Activated CD4-positive, CD25-positive, alpha-beta regulatory T cell treated with anti-CD3 and anti-CD28 coated beads, Interleukin-2, amount 50 U/mL, for 16 hours (primary cell): Measurements from ENCODE around the gene MYL11.
"Not testable (repeated sequence)": the region's sequence is repeated elsewhere in the genome, so short reads cannot be mapped to it uniquely, and the experiment has no call there.

Experiments used
- DNase-seq: peaks from one replicate; pipeline ENCODE4 v3.0.0-alpha.2; 2020; ENCODE audit warnings: low read depth, low spot score

MYL11 gene

DNA sequence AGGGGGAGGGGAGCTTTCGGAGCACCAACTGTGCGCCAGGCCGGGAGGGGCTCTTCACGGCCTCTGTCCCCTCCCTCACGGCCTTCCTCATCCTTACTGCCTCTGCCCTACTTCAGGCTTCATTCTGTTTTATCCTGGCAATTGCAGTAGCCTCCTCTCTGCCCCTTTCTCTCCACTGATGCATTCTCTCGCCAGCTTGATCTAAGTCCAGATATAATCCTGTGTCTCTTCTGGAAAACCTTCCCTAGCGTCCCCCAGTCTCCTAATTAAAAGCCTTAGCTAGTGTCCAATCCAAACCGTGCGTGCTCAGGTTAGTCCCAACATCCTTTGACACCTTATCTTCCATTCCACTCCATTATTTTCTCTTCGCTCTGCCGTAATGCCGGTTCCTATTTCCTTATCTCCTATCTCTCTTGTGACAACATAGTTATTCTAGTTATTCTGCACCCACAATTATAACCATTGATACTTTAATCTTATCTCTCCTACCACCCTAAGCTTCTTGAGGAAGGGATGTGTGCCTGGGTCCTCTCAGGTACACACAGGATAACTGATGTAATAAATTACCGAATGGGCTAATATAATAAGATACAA is 21.5 kb downstream of the MYL11 start:
- no peak for DNase-seq

DNA sequence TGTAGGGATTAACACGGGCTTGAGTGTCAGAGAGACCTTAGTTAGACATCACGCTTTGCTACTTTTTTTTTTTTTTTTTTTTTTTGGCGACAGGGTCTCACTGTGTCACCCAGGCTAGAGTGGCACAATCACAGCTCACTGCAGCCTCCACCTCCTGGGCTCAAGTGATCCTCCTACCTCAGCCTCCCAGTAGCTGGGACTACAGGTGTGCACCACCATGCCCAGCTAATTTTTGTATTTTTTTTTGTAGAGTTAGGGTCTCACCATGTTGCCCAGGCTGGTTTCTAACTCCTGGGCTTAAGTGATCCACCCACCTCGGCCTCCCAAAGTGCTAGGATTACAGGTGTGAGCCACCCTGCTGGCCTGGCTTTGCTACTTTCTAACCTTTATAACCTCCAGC is 22.0 kb downstream of the MYL11 start:
- DNase-seq: not testable (repeated sequence)

DNA sequence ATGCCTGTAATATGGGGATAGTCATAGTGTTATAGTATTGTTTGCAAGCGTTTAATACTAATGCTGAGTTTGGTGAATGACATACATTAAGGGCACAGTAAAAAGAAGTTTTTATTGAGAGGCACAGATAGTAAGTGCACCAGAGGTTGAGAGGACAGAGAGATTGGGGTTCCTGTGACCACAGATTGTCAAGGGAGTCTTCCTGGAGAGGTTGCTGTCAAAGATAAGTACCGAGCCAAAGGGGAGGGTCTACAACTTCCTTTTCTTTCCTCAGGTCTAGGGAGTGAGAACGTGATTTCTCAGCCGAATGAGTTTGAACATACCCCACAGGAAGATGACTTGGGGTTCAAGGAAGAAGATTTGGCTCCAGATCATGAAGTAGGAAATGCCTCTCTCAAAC is 22.5 kb downstream of the MYL11 start:
- no peak for DNase-seq

DNA sequence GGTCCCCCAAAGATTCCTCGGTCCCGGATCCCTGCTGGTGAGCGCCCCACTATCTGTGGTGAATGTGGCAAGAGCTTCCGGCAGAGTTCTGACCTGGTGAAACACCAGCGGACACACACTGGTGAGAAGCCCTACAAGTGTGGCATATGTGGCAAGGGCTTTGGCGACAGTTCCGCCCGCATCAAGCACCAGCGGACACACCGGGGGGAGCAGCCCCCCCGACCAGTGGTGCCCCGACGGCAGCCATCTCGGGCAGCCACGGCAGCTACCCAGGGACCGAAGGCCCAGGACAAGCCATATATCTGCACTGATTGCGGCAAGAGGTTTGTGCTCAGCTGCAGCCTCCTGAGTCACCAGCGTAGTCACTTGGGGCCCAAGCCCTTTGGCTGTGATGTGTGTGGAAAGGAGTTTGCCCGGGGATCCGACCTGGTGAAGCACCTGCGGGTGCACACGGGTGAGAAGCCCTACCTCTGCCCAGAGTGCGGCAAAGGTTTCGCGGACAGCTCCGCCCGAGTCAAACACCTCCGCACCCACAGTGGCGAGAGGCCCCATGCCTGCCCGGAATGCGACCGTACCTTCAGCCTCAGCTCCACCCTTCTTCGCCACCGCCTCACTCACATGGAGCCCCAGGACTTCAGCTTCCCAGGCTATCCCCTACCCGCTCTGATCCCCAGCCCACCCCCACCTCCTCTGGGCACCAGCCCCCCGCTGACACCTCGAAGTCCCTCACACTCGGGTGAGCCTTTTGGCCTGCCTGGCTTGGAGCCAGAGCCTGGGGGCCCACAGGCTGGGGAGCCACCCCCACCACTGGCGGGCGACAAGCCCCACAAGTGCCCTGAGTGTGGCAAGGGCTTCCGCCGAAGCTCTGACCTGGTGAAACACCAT is 23.4 kb downstream of the MYL11 start:
- DNase-seq: no peak

DNA sequence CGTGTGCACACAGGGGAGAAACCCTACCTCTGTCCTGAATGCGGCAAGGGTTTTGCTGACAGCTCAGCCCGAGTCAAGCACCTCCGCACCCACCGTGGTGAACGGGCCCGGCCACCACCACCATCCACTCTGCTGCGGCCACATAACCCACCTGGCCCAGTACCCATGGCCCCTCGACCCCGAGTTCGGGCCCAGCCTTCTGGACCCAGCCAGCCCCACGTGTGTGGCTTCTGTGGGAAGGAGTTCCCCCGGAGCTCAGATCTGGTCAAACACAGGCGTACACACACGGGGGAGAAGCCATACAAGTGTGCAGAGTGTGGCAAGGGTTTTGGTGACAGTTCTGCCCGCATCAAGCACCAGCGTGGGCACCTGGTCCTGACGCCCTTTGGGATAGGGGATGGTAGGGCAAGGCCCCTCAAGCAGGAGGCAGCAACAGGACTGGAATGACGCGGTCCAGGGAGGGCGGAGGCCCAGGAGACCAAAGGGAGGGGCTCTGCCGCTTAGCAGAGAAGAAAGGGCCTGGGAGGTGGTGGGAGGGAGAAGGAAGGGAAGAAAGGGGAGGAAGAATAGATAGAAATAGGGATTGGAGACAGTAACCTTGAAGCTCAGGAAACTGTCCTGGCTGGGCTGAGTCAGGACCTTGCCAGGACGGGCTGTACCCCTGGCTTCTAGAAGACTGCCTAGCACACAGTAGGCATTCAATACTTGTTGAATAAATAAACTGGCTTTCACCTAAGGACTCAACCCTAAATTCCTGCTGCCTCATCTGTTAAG is 24.2 kb downstream of the MYL11 start:
- DNase-seq: no peak

DNA sequence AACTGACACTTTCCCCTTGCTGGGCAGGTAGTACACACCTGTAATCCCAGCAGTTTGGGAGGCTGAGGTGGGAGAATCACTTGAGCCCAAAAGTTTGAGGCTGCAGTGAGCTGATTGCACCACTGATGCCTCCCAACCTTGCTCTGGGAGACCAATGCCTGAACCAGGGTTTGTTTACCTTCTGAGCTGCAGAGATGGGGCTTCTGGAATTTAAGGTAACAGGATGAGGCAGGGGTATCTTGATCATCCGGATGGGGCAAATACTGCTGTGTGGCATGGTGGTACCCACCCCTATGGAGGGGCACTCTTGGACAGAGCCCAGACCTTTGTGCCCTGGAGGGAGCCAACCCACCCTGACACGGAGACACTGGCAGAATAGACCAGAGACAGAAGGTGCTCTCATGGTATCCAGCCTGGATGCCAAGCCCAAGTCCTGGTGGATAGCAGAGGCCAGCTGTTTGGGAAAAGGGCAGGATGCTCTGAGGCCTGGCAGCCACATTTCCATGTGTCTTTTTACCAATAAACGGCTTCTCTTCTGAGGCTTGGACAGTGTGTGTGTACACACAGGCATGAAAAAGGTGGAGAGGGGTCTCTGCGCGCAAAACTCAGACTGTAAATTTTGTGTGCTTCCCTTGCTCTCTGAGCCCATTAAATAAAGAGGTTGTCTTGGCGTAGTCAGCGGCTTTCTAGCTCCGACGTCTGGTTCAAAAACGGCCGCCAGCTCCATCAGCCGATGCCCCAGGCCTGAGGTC is 25.0 kb downstream of the MYL11 start:
- no peak for DNase-seq

DNA sequence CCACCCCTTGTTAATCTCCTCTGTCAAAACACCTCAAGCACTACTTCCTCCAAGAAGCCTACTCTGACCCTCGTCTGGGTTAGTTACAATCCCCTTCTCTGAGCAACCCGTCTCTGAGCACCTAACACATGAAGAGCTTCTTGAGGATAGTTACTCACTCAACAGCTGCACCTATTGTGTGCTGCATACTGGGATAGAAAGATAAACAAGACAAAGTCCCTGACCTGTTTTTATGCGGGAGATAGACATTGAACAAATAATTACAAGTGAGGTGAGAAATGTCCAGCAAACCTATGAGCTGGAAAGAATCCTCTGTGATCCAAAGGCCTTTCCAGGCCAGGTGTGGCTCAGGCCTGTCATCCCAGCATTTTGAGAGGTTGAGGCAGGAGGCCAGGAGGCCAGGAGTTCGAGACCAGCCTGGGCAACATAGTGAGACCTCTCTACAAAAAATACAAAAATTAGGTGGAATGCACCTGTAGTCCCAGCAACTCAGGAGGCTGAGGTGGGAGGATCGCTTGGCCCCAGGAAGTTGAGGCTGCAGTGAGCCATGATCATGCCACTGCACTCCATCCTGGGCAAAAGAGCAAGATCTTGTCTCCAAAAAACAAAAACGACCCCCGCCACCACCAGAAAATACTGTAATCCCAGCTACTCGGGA is 27.3 kb downstream of the MYL11 start:
- DNase-seq: no peak

DNA sequence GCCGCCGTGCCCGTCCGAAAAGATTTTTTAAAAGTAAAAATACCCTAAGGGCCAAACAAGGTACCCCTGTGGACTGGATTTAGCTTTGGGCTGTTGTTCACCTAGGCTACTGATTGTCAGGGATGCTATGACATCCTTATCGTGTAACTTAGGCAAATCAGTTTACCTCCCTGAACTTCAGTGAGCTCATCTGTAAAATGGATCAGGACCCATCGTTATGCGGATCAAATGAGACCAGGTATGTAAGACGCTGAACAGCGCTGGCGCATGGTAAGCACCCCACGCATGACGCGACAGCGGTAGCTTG is 32.1 kb downstream of the MYL11 start:
- DNase-seq: no peak

DNA sequence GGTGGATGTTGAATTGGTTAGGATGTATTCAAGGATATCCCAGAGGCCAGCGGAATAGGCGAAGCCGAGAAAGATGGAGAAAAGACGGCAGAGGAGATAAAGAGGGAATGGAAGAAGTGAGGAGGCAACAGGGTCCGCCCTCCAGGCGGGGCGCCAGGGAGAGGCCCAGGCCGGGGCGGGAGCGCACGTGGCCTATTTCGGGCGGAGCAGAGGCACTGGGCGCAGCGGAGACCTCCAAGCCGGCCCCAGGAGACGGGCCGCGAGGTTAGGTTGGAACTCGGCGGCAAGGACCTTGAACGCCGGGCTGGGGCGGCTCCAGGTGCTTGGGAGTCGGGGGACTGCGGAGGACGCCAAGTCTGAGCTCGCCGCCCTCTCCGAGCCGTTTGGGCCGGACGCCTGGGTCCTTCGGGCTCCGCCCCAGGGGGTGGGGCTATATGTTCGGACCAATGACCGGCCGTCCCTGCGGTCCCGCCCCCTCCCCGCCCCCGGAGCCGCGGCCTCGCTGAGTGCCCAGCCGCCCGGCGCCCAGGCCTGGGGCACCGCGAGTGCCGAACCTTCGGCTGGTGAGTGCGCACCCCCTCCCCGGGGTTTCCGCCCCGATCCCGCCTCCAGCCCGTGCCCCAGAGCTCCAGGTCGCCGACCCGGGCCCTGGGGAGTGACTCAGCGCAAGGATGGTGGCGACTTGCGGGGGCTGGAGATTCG is 32.7 kb downstream of the MYL11 start, which contains the start of gene ZNF771:
Gene ZNF771 (plus strand): TSS at position 505 of the 702 bp plus-strand sequence. CDS start 448 bp downstream, outside the sequence.
- DNase-seq: peak; percentile 76

DNA sequence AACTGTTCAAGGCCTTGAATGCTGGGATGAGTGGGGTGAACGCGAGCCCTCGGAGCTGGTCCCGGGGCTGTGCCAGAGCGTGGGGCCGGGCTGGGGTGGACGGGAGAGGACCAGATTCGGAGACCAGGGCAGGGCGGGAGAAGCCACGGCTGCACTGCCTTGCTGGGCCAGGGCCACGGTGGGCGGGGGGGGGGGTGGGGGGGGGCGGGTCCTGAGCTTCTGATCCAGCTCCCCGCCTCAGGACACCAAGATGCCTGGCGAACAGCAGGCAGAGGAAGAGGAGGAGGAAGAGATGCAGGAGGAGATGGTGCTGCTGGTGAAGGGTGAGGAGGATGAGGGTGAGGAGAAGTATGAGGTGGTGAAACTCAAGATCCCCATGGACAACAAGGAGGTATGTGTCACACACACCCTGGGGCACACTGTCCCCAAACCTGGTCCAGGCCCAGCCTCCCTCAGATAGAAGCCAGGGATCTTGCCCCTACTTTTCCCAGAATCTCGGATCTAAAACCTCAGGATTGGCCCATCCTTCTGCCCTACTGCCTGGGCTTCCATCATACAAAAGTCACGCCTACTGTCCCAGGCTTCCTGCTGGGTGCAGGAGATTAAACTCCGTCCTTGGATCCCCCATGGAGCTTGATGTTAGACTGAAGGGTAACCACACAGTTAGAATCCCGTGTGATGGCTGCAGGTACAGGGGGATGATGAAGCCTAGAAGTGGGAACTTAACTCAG is 33.4 kb downstream of the MYL11 start:
- DNase-seq: no peak

DNA sequence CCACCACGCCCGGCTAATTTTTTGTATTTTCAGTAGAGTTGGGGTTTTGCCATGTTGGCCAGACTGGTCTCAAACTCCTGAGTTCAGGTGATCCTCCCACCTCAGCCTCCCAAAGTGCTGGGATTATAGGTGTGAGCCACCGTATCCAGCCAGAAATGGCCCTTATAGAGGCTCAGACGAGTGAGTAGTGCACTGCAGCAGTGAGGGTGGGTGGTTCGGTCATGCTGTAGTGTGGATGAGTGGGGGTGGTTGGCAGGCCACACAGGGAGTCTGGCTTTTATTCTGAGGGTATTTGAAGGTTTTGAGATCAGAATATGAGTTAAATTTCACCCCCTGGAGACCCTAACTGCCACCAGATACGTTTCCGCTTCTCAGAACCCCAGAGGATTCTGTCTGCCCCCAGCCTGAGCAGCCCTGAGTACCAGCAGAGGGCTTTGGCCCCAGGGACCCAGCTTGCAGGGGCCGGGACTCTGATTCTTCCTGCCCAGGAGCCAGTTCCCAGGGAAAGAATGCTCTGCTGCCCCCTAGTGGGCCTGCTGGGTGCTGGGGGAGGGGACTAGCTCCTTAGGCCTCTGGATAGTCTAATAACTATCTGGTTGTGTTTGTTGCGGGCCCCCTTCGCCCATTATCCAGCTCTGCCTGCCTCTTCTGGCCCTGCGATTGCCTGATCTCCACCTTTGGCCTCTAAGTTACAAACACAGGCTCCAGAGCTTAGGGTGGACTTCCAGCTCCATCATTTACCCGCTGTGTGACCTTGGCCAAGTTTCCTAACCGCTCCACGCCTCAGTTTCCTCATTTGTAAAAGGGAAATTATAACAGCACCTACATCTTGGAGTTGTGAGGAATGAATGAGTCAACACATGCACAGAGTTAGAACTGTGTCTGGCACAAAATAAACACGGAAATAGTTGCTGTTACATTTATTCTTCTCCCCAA is 34.8 kb downstream of the MYL11 start:
- peak; percentile 87 for DNase-seq

DNA sequence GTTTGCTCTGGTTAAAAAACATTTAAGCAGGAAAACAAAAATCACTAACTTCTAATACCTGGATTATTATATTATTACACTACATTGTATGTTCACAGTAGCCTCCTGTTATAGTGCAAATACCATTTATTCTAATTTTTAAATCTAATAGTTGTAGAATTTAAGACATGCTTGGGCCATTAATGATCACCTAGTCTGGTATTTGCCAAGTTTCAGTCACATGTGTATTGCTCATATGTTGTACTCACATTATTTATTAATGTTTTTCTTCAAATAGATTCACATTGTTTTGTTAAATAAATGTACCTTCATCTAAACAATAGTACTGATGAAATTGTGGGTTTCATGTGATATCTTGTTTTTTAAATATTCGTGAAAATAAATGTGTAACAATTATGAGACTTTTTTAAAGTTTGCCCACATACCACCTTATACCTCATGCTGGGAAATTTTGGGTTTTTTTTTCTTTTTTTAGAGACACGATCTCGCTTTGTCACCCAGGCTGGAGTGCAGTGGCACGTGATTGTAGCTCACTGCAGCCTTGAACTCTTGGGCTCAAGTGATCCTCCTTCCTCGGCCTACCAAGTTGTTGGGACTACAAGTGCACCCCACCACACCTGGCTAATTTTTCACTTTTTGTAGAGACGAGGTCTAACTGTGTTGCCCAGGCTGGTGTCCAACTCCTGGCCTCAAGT is 38.7 kb downstream of the MYL11 start:
- no peak for DNase-seq

DNA sequence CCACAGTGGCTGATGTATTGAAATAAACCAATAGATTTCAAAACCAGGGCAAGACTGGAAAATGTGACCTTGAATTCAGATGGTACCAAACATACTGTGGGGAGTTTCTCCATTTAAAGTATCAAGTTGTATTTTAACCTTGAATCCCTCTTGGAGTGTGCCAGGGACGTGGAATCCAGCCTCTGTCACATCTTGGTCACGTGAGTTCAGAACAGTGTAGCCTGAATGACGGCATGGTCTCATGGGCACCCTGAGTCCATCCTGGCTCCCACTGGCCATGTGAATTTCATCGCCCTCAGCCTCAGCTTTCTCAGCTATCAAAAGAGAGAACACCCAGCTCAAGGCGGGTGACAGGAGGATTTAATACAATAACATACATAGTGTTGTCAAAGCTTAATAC is 39.6 kb downstream of the MYL11 start:
- DNase-seq: no peak

DNA sequence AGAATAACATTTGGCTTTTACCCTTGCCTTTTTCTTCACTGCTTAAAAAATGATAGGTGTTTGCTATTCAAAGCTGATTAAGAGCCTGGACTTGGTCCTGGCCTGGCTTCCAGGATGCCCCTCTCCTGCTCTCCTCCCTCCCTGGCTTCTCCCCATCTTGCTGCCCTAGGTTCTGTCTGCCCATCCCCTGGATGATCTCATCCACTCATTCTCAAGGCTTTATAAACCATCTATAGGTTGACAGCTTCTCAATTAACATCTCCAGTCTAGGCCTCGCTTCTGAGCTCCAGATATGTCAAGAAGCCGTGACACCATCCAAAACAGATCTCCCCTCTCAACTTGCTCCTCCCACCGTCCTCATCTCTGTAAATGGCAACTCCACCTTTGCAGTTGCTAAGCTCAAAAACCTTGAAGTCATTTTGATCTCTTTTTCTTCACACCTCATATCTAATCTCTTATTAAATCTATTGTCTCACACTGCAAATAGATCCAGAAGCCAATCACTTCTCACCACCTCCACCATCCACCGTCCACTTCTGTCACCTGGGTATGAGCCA is 41.5 kb downstream of the MYL11 start:
- DNase-seq: no peak

DNA sequence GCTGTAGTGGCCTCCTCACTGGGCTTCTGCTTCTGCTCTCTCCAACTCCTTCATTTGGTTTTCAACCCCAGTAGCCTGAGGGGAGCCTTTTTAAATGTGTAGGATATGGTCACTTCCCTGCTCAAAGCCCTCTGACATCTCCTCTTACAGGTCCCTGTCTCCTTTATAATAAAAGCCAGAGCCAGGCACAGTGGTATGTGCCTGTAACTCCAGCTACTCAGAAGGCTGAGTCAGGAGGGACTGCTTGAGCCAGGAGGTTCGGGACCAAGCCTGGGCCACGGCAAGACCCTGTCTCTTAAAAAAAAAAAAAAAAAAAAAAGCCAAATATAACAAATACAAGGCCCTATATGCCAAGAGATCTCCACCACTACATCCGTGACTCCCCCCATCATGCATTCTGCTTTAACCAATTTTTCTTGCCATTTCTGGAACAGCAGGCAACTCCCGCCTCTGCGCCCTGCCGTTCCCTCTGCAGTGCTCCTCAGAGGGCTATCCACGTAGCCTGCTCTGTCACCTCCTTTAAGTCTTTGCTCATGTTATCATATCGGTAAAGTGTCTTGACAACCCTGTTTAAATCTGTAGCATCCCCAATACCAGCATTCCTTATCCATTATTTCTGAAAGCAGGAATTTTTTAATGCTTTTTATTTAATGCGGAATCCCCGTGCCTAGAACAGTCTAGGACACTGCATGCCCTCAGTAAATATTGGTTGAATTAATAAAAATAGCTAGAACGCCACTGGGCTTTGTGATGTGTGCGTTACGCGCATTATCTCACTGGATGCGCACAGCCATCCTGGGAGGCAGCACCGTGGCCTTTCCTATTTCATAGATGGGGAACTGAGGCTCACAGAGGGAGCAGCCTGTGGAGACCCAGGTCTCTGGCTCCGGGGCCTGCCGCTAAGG is 42.3 kb downstream of the MYL11 start:
- DNase-seq: no peak

DNA sequence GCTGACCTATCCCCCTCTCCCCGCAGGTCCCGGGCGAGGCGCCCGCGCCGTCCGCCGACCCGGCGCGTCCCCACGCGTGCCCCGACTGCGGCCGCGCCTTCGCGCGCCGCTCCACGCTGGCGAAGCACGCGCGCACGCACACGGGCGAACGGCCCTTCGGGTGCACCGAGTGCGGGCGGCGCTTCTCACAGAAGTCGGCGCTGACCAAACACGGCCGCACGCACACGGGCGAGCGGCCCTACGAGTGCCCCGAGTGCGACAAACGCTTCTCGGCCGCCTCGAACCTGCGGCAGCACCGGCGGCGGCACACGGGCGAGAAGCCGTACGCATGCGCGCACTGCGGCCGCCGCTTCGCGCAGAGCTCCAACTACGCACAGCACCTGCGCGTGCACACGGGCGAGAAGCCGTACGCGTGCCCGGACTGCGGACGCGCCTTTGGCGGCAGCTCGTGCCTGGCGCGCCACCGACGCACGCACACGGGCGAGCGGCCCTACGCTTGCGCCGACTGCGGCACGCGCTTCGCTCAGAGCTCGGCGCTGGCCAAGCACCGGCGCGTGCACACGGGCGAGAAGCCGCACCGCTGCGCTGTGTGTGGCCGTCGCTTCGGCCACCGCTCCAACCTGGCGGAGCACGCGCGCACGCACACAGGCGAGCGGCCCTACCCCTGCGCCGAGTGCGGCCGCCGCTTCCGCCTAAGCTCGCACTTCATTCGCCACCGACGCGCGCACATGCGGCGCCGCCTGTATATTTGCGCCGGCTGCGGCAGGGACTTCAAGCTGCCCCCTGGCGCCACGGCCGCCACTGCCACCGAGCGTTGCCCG is 43.1 kb downstream of the MYL11 start:
- DNase-seq: peak; percentile 74
